A673 (cell line): Measurements from ENCODE around the gene SLC6A6.

Experiments used
- CTCF ChIP-seq: fragments of 300-800, 200-600 bp; sonication (generic); conservative IDR thresholded peaks from 2 replicates; pipeline ENCODE4 v1.5.1; 2017; ENCODE audit warnings: low read depth, mild to moderate bottlenecking, antibody characterized with exemption, low read length, moderate library complexity, mixed read lengths
- EZH2 ChIP-seq: fragments of 200-600 bp; sonication (generic); IDR thresholded peaks from 2 replicates; pipeline ENCODE4 v1.6.1; 2017; ENCODE audit warnings: borderline replicate concordance, low read depth, mild to moderate bottlenecking, mixed read lengths, antibody characterized with exemption, low read length; ENCODE audit not compliant: poor library complexity, severe bottlenecking

GRCh38 chr3:14441920-14442300 is 39.5 kb downstream of the SLC6A6 start:
- no peak for TF ChIP-seq CTCF
- no peak for TF ChIP-seq EZH2
